Right kidney (tissue), 1 donor: ENCODE data around the gene SATL1.
"Not testable (repeated sequence)": the region's sequence is repeated elsewhere in the genome, so short reads cannot be mapped to it uniquely, and the experiment has no call there.

Experiments
- DNase-seq: peaks from one replicate; pipeline ENCODE4 v3.0.0-alpha.2; 2016

SATL1 gene

DNA sequence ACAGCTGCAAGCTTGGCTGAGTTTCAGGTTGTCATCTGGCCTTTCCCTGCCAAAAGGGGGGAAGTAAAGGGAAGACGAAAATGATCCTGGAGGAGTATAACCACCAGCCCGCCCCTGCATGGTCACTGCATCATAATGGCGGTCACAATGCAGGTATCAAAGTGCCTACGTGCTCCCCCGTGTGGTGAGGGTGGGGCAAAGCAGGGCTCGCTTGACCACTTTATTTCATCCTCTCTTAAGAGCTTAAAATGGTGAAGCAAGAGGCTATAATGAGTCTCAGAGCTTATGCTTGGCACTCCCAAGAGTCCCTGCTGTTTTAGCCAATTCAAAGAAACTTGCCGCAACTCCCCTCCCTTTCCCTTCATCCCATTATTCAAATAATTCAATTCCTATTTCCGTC lies 134.3 kb downstream of the SATL1 start:
- no peak for DNase-seq

DNA sequence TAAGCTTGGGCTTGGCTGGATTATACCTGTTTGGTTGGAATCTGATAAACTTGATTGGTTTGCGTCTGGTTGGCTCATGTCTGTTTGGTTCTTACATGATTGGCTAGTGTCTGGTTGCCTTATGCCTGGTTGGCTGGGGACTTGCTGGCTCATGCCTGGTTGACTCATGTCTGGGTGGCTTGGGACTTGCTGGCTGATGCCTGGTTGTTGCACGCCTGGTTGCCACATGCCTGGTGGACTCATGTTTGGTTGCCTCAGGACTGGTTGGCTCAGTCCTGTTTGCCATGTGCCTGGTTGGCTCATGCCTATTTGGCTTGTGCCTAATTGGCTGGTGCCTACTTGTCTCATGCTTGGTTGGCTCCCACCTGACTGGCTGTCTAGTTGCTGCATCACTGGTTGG lies 135.4 kb downstream of the SATL1 start:
- no peak for DNase-seq

DNA sequence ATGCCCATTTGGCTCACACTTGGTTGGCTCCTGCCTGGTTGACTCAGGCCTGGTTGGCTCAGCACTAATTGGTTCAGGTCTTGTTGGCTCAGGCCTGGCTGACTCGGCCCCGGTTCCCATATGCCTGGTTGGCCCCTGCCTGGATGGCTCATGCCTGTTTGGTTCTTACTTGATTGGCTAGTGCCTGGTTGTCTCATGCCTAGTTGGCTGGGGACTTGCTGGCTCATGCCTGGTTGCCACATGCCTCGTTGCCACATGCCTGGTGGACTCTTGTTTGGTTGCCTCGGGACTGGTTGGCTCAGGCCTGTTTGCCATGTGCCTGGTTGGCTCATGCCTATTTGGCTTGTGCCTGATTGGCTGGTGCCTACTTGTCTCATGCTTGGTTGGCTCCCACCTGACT lies 136.2 kb downstream of the SATL1 start:
- DNase-seq: no peak

DNA sequence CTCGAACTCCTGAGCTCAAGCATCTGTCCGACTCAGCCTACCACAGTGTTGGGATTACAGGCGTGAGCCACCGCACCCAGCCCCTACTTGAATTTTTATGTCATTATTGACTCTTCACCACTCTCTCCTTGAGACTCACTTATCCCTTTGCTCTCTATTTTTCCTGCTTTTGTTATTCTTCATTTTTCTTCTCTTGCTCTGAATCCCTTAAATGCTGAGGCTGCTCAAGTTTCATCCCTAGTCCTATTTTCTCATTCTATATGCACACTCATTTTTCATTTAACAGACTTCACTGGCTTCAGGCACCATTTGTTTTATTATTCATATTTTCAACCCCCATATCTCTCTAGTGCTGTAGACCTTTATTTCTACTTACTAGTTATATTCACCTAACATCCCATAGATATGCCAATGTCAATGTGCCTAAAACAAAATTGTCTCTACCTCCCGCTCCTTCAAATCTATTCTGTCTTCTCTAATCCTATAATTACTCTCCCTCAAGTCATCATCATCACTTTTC lies 154.2 kb downstream of the SATL1 start:
- no peak for DNase-seq

DNA sequence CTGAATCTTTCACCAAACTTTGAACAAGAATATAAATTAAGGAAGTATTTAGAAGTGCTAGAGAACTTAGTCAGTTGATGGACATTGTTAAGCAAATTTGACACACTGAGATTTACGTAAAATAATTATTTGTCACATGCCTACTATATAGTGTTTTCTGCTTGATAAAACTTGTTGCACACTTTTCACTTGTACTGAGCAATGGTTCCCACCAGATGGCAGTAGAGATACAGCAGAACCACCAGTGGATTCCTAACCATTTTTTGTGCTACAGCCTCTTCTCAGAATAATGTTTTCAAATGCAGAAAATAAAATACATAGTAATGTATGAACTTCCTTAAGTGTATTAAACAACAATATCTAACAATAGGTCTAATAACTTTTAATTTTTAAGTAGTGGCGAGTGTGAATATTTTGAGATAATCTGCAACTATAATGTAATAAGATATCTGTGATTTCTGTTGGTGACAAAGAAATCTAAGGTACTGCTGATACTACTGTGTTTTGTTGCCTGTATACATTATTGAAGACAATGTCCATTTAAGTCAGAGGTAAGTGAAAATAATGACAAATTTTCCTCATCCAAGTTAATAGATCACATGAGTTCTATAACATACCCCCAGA lies 158.7 kb downstream of the SATL1 start:
- DNase-seq: no peak

DNA sequence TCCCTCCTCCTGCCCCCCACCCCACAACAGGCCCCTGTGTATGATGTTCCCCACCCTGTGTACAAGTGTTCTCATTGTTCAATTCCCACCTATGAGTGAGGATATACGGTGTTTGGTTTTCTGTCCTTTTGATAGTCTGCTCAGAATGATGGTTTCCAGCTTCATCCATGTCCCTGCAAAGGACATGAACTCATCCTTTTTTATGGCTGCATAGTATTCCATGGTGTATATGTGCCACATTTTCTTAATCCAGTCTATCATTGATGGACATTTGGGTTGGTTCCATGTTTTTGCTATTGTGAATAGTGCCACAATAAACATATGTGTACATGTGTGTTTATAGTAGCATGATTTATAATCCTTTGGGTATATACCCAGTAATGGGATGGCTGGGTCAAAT lies 166.3 kb downstream of the SATL1 start:
- DNase-seq: not testable (repeated sequence)

DNA sequence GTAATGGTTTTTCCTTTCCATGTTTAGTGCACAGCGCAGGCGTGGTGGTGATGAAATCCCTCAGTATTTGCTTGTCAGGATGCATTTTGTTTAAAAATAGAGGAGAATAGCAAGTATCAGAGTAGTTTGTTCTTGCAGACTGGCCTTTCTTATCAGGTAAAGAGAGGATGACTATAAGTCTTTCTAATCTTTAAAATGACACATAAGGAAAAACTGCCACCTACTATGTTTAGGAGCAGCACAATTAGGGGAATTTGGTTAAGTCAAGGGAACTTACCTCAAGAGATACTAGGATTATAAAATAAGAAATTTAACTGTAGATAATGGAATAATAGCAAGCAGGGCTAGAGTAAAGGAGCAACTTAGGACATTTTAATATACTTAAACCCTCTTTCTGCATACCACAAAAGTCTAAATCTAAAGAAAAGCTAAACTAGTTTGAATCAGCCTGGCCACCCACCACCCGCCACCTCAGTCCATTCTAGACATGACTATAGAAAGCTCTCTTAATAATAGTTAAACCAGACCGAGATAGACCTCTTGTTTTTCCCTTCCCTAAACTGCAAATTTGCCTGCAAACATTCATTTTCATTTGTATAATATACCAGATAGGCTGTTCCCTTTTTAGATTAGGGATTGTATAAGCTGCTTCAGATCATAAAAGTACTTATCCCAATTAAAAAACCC lies 177.9 kb downstream of the SATL1 start:
- no peak for DNase-seq

DNA sequence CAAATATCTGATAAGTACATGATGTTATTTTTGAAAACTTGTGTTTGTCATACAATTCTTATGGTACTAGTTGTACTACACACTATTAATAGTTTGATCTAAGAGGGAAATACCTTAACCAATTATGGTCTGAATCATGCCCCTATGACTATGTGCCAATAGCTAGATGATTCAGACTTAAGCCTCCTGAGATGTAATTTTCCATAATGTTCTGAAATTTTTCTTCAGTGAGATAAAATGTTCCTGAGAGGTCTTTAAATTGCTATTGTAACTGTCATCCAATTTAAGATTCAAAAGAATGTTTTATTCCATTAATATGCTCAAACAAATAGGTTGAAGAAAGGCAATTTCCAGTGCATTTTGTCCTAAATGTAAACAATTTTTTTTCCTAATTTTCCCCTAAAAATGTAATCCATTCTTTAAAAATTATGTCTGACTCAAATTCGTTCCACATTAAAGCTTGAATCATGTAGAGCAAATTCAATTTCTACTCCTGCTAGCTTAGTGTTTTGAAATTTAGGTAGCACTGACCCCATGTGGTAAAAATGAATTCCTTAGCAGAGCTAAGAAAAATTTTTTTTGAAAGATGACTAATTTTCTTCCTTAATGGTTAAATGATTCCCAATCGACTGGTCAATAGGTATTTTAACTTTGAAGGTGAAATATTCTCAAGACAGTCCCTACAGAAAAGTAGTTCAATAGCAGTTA lies 190.8 kb downstream of the SATL1 start:
- DNase-seq: no peak

DNA sequence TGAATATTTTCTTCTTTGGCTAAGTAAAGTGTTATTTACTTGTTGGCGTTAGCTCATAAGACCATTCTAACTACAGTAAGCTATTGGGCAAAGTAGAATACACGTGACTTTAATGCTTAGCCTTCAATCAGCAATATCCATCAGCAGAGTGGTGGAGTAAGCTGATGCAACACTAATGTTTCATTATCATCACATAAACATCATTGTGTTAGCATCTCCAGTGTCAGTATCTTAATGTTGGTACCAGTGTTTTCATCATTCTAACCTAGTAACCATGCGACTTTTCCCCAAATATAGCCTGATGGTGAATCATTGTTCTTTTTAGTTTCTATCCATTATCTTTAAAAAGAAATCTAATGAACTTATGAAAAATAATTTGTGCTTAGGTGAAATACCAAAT lies 191.4 kb downstream of the SATL1 start:
- DNase-seq: no peak

DNA sequence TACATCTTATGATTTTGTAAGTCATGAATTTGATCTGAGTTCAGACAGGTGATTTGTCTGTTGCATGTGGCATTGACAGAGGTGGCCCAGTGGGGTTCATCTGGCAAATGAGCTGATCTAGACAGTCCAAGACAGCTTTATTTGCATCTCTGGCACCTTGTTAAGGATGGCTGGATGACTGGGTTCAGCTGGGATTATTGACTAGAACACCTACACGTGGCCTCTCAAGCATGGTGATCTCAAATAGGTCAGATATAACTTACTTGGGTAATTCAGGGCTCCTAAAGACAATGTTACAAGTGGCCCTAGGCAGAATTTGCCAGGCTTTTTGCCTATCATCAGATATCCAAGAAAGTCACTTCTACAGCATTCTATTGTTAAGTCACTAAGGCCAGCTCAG lies 192.0 kb downstream of the SATL1 start:
- DNase-seq: no peak
